DOHH2 (cell line): ENCODE results near the gene LRRC10B.

ENCODE experiments used
- H3F3A ChIP-seq: fragments of 200-600 bp; sonication (generic), shearing (Covaris generic); 2 replicates; pipeline ENCODE4 v1.6.0; 2016; ENCODE audit warnings: antibody characterized with exemption, mild to moderate bottlenecking; ENCODE audit not compliant: control insufficient read depth, insufficient read depth
- H3K27ac ChIP-seq: fragments of 200-600 bp; sonication (generic); 2 replicates; pipeline ENCODE4 v1.5.1; 2014; ENCODE audit warnings: low read depth, mild to moderate bottlenecking, low read length, moderate library complexity
- H3K27me3 ChIP-seq: fragments of 200-600 bp; sonication (generic); 2 replicates; pipeline ENCODE4 v1.6.1; 2014; ENCODE audit warnings: mild to moderate bottlenecking, low read length, mixed read lengths; ENCODE audit not compliant: control insufficient read depth
- H3K36me3 ChIP-seq: fragments of 200-600 bp; sonication (generic); 2 replicates; pipeline ENCODE4 v1.6.1; 2014; ENCODE audit warnings: mild to moderate bottlenecking, low read length, moderate library complexity, mixed read lengths; ENCODE audit not compliant: control insufficient read depth
- H3K4me1 ChIP-seq: fragments of 200-600 bp; sonication (generic); 2 replicates; pipeline ENCODE4 v1.6.1; 2014; ENCODE audit warnings: mild to moderate bottlenecking, low read length, mixed read lengths; ENCODE audit not compliant: control insufficient read depth
- H3K4me2 ChIP-seq: fragments of 200-600 bp; sonication (generic); 2 replicates; pipeline ENCODE4 v1.6.0; 2014; ENCODE audit warnings: mild to moderate bottlenecking, low read length, moderate library complexity
- H3K4me3 ChIP-seq: fragments of 200-600 bp; sonication (generic); 2 replicates; pipeline ENCODE4 v1.5.1; 2014; ENCODE audit warnings: mild to moderate bottlenecking, low read length, mixed read lengths
- H3K79me2 ChIP-seq: fragments of 200-600 bp; sonication (generic); 2 replicates; pipeline ENCODE4 v1.6.1; 2014; ENCODE audit warnings: mild to moderate bottlenecking, low read length, mixed read lengths; ENCODE audit not compliant: control insufficient read depth
- H3K9me2 ChIP-seq: fragments of 200-600 bp; sonication (generic); replicated peaks from 2 replicates; pipeline ENCODE4 v1.6.1; 2014; ENCODE audit warnings: mild to moderate bottlenecking, low read length, mixed read lengths; ENCODE audit not compliant: control insufficient read depth
- H3K9me3 ChIP-seq: fragments of 200-600 bp; sonication (generic); 2 replicates; pipeline ENCODE4 v1.6.1; 2014; ENCODE audit warnings: antibody characterized with exemption, low read length, mixed read lengths; ENCODE audit not compliant: control insufficient read depth, insufficient read depth
- H4K20me1 ChIP-seq: fragments of 200-600 bp; sonication (generic); 2 replicates; pipeline ENCODE4 v1.6.0; 2014; ENCODE audit warnings: low read depth, mild to moderate bottlenecking, antibody characterized with exemption, low read length, moderate library complexity; ENCODE audit not compliant: control insufficient read depth, insufficient read depth
- EZH2phosphoT487 ChIP-seq: fragments of 200-600 bp; sonication (generic); IDR thresholded peaks from 2 replicates; pipeline ENCODE4 v1.6.1; 2017; ENCODE audit warnings: borderline replicate concordance, mild to moderate bottlenecking, antibody characterized with exemption, low read length, moderate library complexity, mixed read lengths
- TF ChIP-seq, protein P1 (sequence below): fragments of 200-600 bp; sonication (generic); IDR thresholded peaks from one replicate; pipeline ENCODE4 v1.5.1; 2014; ENCODE audit warnings: antibody characterized with exemption, mild to moderate bottlenecking, low read depth, low read length; ENCODE audit not compliant: poor library complexity, severe bottlenecking

Gene LRRC10B

GRCh38 chr11:61549177-61549576, 40.6 kb downstream of the LRRC10B start:
- H3K79me2 ChIP-seq = no peaks in the 10 kb centered on the region
- no peak overlapping the region for H3K27ac ChIP-seq
- H3K9me2 ChIP-seq = no peaks in the 10 kb centered on the region
- no peaks in the 10 kb centered on the region for H3K27me3 ChIP-seq
- no peak overlapping the region for H3K4me3 ChIP-seq
- no peaks in the 10 kb centered on the region for H3K4me1 ChIP-seq
- no peaks in the 10 kb centered on the region for H3K36me3 ChIP-seq
- TF ChIP-seq EZH2phosphoT487 = no peak
- TF ChIP-seq, protein P1, sequence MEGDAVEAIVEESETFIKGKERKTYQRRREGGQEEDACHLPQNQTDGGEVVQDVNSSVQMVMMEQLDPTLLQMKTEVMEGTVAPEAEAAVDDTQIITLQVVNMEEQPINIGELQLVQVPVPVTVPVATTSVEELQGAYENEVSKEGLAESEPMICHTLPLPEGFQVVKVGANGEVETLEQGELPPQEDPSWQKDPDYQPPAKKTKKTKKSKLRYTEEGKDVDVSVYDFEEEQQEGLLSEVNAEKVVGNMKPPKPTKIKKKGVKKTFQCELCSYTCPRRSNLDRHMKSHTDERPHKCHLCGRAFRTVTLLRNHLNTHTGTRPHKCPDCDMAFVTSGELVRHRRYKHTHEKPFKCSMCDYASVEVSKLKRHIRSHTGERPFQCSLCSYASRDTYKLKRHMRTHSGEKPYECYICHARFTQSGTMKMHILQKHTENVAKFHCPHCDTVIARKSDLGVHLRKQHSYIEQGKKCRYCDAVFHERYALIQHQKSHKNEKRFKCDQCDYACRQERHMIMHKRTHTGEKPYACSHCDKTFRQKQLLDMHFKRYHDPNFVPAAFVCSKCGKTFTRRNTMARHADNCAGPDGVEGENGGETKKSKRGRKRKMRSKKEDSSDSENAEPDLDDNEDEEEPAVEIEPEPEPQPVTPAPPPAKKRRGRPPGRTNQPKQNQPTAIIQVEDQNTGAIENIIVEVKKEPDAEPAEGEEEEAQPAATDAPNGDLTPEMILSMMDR = no peak
- no peaks in the 10 kb centered on the region for H3K9me3 ChIP-seq
- no peaks in the 10 kb centered on the region for H4K20me1 ChIP-seq
- no peaks in the 10 kb centered on the region for H3F3A ChIP-seq
- H3K4me2 ChIP-seq = no peak overlapping the region

GRCh38 chr11:61549662-61550568, 41.4 kb downstream of the LRRC10B start:
- H3F3A ChIP-seq = no peaks in the 10 kb centered on the region
- H3K79me2 ChIP-seq = no peaks in the 10 kb centered on the region
- no peak for TF ChIP-seq EZH2phosphoT487
- TF ChIP-seq, protein P1 = no peak
- peaks cover 3% of the 10 kb centered on the region; the same call in 1 of the 2 replicates for H3K27me3 ChIP-seq
- H3K9me3 ChIP-seq = no peaks in the 10 kb centered on the region
- H3K9me2 ChIP-seq = no peaks in the 10 kb centered on the region
- H3K4me2 ChIP-seq = no peak overlapping the region
- H3K36me3 ChIP-seq = no peaks in the 10 kb centered on the region
- no peak overlapping the region for H3K27ac ChIP-seq
- no peak overlapping the region for H3K4me3 ChIP-seq
- H4K20me1 ChIP-seq = no peaks in the 10 kb centered on the region
- no peaks in the 10 kb centered on the region for H3K4me1 ChIP-seq

DNA sequence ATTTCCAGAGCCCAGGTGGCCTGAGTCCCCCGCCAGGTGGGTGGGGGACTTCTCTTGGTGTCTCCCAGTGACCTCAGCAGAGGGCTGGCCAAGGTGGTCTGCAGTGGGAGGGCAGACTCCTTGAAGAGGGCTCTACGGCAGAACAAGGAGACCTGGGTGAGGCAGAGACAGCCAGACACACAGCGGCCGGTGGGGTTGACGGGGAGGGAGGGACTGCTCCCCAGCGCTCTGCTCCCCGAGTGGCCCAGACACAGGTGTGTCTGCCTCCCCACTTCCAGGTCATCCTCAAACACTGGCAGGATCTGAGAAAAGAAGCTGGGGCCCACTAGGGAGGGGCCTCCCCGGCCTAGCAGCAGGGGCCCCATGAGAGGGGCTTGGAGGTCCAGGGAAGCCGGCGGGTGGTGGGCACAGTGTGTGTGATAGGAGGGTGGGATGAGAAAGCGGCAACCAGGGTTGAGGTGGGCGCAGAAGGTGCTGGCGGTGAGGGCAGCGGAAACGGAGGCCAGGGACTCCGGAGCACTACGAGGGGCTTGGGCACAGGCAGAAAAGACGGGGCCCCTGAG, 42.2 kb downstream of the LRRC10B start:
- H3F3A ChIP-seq = no peaks in the 10 kb centered on the region
- H3K36me3 ChIP-seq = no peaks in the 10 kb centered on the region
- H3K4me3 ChIP-seq = no peak overlapping the region
- no peaks in the 10 kb centered on the region for H3K79me2 ChIP-seq
- no peaks in the 10 kb centered on the region for H3K4me1 ChIP-seq
- no peak overlapping the region for H3K27ac ChIP-seq
- peaks cover 3% of the 10 kb centered on the region; the same call in 1 of the 2 replicates for H3K27me3 ChIP-seq
- no peaks in the 10 kb centered on the region for H3K9me3 ChIP-seq
- H3K9me2 ChIP-seq = no peaks in the 10 kb centered on the region
- TF ChIP-seq, protein P1 = no peak
- no peak overlapping the region for H3K4me2 ChIP-seq
- no peaks in the 10 kb centered on the region for H4K20me1 ChIP-seq
